Left ventricle myocardium superior (tissue), 1 donor: Measurements from ENCODE around the gene UBTD2. TPM values are rescaled to one million over a fixed set of nuclear protein-coding genes. Genes with fewer than 3 reads are reported as not detected.
"Not testable (repeated sequence)": the region's sequence is repeated elsewhere in the genome, so short reads cannot be mapped to it uniquely, and the experiment has no call there.

Experiments
- ATAC-seq: fragments of 200-7000 bp; cut with Tn5 transposase; one replicate; pipeline ENCODE4 v1.9.1; 2020; ENCODE audit warnings: mild to moderate bottlenecking, moderate library complexity
- DNase-seq: peaks from one replicate; pipeline ENCODE4 v3.0.0-alpha.2; 2020
- intact Hi-C: fragments of 100-400 bp; cut with micrococcal nuclease; formaldehyde crosslinking; loops from one replicate; pipeline ENCODE4 v1.11.0; 2022
- total RNA-seq: library from RNA; stranded (reverse); fragmentation: NEBNext Ultra II Directional; extraction: Animal tissue kit (Norgen Biotek cat#: 25700); gene quantifications from one replicate; pipeline ENCODE4 v1.2.1, GENCODE V29; 2021
- donor health status: DM: no; HTN: yes; CAD: no; lungs with severe emphysema.

Gene UBTD2
- total RNA-seq, 1 donor from 2014 or later = 8.7 TPM

GRCh38 chr5:172211676-172212075 is 71.9 kb downstream of the UBTD2 start:
- ATAC-seq (no peak), DNase-seq (no peak)
- intact Hi-C loops = no loop called here

DNA sequence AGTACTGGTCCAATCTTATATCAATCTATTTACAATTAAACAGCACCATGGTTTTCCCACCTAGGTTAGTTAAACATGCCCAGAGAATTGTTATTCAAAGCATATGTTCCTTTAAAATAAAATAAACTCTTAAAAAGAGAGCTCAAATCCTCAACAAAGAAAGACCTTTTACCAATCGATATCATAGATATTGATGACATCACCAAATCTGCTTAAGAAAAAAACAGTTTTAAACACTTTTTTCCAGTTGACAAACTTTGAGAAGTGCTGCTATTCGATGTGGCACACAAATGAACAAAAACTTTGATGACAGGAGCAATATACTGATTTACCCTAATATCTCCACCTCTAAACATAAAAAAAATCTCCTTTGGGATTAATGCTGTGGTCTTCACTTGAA is 73.8 kb downstream of the UBTD2 start:
- DNase-seq = no peak
- intact Hi-C loops = no loop called here
- ATAC-seq = no peak

DNA sequence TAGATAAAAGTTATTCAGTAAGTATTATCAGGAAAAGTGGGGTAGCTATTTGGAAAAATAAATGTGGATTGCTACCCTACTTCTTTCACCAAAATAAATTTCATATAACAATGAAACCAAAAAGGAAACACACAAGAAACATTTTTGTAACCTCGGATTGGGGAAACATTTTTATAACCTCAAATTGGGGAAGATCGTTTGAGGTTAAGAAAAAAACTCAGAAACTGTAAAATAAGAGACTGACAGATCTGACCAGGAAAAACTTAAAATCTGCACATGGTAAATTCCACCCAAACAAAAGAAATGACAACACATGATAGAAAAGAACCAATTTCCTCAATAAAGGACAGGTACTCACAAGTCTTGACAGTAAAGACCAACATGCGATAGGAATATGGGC is 76.1 kb downstream of the UBTD2 start:
- ATAC-seq (no peak), DNase-seq (no peak)
- intact Hi-C loops = no loop called here

DNA sequence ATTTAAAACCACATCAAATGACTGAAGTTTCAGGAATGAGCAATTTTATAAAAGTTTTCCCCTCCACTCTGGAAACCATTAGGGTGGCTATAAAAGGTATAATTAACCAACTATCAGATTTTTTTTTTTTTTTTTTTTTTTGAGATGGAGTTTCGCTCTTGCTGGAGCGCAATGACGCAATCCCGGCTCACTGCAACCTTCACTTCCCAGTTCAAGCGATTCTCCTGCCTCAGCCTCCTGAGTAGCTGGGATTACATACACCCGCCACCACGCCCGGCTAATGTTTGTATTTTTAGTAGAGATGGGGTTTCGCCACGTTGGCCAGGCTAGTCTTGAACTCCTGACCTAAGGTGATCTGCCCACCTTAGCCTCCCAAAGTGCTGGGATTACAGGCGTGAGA is 77.6 kb downstream of the UBTD2 start:
- ATAC-seq, intact Hi-C loops: not testable (repeated sequence)

DNA sequence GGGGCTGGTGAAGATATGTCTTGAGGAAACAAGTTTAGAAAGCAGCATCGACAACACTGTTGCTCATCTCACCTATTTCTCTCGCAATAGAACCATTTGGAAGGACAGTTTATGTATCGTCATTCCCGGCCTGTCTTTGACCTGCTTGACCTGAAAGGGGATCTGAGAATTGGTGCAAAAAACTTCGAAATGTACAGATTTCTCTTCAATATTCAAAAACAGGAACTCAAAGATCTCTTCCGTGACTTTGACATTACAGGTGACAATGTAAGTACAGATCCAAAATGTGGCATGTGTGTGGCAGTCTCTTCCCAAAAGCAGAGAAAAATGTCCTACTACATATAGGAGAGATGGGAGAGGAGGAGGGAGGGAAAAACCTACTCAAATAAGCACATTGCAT is 83.1 kb downstream of the UBTD2 start:
- DNase-seq (no peak), ATAC-seq (no peak)
- intact Hi-C loops = no loop called here

More for the DNA sequence above, 77.6 kb downstream of the UBTD2 start:
- DNase-seq = not testable (repeated sequence)

DNA sequence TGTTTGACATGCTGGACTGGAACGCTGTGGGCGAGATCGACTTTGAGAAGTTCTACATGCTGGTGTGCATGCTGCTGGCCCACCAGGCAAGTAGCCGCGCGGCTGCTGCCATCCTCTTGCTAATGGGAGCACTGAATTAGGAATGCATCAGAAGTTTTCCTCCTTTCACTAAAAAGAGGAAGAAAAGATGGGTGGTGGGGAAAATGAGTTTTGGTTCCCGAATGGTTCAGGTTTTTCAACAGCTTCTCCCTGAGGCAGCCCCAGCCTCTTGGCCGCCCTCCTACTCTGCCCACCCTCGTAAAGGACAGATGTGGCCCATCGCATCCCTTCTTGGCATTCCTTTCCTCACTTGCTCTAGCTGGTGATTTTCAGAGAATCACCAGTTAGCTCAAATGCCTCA is 84.1 kb downstream of the UBTD2 start:
- ATAC-seq (no peak), DNase-seq (no peak)
- intact Hi-C loops = no loop called here

DNA sequence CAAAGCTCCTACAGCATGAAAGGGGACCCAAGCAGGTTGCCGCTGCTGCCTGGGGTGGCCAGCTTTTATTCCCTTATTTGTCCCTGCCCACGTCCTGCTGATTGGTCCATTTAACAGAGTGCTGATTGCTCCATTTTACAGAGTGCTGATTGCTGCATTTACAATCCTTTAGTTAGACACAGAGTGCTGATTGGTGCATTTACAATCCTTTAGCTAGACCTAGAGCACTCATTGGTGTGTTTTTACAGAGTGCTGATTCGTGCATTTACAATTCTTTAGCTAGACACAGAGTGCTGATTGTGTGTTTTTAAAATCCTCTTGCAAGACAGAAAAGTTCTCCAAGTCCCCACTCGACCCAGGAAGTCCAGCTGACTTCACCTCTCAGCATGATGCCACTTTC is 85.8 kb downstream of the UBTD2 start:
- intact Hi-C loops = not testable (repeated sequence)

GRCh38 chr5:172194985-172195774 is 88.4 kb downstream of the UBTD2 start:
- ATAC-seq = no peak
- no peak for DNase-seq
- intact Hi-C loops = no loop called here

More for the DNA sequence above, 85.8 kb downstream of the UBTD2 start:
- DNase-seq, ATAC-seq: not testable (repeated sequence)

GRCh38 chr5:172193872-172194271 is 89.7 kb downstream of the UBTD2 start, which contains the start of gene EFCAB9:
Gene EFCAB9 (plus strand): TSS chr5:172194172. CDS start chr5:172194173, 1 bp downstream.
- ATAC-seq = no peak
- intact Hi-C loops = no loop called here

GRCh38 chr5:172189693-172190296 is 93.8 kb downstream of the UBTD2 start:
- intact Hi-C loops = no loop called here
- ATAC-seq (no peak), DNase-seq (no peak)

More at GRCh38 chr5:172193872-172194271, 89.7 kb downstream of the UBTD2 start, which contains the start of gene EFCAB9:
- DNase-seq = no peak

GRCh38 chr5:172188893-172189692 is 94.5 kb downstream of the UBTD2 start:
- intact Hi-C loops = no loop called here
- DNase-seq = no peak
- ATAC-seq = no peak

GRCh38 chr5:172188033-172188892 is 95.3 kb downstream of the UBTD2 start, which contains the start of gene STK10:
Gene STK10 (minus strand): TSS chr5:172188224. CDS start chr5:172188042, 182 bp downstream.
- DNase-seq = peak; percentile 96
- intact Hi-C loops = no loop called here
- ATAC-seq = peak; percentile 96

- intact Hi-C loops = loop anchor here (2.0 kb wide), 1 partner anchor 83 kb away; no protein-coding TSS in a partner anchor
- ATAC-seq (peak; percentile 23), DNase-seq (peak; percentile 78)
Measured at GRCh38 chr5:172187118-172188032, 96.2 kb downstream of the UBTD2 start.

GRCh38 chr5:172186114-172186695 is 97.4 kb downstream of the UBTD2 start:
- DNase-seq = no peak
- no peak for ATAC-seq
- intact Hi-C loops = loop anchor here (2.0 kb wide), 1 partner anchor 81 kb away; no protein-coding TSS in a partner anchor

DNA sequence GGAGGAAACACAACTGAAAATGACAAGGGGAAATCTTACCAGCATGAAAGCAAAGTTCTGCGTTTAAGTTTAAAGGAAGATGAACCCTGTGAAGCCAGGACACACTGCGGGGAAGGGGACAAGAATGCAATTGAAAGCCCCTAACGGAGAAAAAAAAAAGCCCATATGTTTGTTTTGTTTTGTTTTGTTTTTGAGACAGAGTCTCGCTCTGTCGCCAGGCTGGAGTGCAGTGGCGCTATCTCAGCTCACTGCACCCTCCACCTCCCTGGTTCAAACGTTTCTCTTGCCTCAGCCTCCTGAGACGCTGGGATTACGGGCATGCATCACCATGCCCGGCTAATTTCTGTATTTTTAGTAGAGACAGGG is 98.5 kb downstream of the UBTD2 start:
- ATAC-seq (no peak), DNase-seq (no peak)
- intact Hi-C loops = no loop called here

DNA sequence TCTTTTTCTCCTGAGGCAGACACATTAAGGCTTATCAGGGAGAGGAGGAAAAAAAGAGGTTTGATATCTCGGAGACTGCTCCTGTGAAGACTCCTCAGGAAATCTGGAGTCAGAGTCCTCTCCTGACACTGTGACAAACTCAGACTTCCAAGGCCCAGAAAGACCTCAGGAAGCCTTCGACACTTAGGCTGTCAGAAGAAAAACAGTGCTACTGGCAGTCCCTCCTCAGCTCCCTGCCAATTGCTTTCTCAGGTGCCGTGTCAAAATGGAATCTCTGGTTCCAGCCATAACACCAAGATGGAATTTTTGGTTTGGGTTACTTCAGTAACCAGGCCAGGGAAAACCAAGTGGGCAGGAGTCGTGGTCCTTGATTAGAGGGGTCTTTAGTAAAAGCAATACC is 99.7 kb downstream of the UBTD2 start:
- ATAC-seq (no peak), DNase-seq (no peak)
- intact Hi-C loops = no loop called here

DNA sequence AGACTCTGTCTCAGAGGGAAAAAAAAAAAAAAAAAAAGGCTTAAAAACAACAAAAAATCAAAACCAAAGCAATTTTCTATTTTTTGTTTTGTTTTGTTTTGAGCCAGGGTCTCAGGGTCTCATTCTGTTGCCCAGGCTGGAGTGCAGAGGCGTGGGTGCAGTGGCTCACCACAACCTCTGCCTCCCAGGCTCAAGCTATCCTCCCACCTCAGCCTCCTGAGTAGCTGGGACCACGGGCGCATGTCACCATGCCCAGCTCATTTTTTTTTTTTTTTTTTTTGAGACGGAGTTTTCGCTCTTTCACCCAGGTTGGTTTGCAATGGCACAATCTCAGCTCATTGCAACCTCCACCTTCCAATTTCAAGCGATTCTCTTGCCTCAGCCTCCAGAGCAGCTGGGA is 101.3 kb downstream of the UBTD2 start:
- intact Hi-C loops = no loop called here
- ATAC-seq (no peak), DNase-seq (no peak)
